GF-D8 (cell line): ENCODE measurements around the gene MAPKAP1.

Experiments used
- DNase-seq: peaks from one replicate; lab custom pipeline; 2025; lab: John Stamatoyannopoulos, UW

The MAPKAP1 gene

DNA sequence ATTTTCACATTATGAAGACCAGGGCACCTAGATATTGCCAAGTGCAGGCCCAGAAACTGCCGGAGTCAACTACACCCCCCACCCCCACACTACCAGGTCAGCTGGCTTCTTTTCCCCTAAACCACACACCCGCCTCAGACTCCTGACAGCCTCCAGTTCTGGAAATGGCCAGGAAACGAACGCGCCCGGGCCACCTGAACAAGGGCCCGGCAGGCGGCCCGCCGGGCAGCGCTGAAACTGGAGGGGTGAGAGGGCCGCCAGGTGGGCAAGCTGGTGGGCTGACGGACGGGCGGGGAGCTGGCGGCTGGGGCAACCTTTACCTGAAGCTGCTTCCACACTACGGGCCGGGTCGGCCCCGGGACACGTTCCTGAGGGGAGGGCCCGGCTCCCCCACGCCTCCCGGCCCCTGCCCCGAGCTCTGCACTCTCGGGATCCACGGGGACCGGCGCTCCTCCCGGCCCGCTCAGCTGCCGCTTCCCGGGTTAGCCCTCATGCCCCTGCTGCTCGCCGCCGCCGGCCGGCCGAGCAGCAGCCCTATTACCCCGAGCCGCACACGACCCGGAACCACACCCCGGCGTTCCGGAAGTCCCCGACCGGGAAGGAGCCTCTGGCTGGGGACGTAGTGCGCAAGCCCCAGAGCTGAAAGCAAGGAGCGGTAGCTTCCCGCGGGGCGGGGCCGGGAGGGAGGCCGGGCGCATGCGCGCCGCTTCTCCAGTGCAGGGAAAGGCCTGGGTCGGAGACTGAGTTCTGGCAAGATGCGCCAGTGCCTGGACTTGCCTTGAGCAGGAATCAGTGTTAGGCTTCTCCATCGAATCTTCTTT, at the start of gene MAPKAP1:
TSS of gene MAPKAP1 (minus strand) at position 558 of the 821 bp plus-strand sequence. CDS start 34,634 bp downstream, outside the sequence.
- DNase-seq: peak; percentile 83

DNA sequence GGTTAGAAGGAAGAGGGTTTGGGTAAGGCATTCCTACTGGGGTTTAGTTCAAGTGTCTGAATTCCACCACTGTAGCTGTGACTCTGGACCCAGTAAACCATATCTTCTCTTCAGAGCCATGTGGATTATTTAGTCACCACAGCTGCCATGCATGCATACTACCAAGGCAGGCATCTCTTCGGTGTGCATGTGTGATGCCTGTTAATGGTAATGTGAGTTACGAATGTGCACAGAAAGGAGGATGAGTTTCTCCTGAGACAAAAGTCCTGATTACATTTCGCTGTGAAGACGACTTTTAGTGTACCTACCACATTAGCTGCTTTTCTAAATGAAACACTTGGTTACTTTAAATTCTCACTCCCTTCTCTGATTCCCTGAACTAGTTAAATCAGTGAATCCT, 49.5 kb upstream of the MAPKAP1 start:
- DNase-seq: no peak

DNA sequence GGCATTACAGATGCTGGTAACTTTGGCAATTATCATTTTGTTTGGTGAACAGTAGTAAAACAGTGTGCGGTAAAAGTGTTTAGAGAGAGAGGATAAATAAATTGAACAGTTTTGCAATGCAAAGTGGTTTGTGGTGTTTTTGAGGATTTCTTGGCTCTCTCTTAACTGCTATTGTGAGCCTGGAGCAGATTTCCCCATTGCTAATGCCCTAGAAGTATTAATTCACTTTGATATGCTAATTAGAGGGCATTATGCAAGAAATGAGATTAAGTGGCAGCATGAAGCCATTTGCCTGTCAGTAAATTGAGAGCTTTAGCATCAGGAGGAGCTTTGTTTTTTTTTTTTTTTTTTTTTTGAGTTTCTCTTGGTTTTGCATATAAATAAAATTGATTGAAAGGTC, 48.3 kb upstream of the MAPKAP1 start:
- DNase-seq: no peak

DNA sequence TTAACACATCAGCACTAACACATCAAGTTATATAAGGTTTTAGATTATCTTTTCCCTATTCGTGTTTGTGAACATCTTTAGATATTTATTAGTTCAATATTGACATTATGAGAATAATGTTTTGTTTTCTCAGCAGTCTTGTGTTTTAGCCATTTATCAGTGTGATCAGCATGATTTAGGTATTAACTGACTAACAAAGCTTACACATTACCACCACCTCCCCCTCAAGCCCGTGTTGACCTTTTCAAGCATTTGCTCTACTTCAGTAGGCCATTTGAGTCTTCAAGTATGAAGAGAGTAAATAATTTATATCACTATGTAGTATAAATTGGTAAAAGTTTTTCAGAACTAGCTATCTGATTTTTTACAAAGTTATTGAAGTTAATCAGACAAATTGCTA, 47.1 kb upstream of the MAPKAP1 start:
- DNase-seq: no peak

DNA sequence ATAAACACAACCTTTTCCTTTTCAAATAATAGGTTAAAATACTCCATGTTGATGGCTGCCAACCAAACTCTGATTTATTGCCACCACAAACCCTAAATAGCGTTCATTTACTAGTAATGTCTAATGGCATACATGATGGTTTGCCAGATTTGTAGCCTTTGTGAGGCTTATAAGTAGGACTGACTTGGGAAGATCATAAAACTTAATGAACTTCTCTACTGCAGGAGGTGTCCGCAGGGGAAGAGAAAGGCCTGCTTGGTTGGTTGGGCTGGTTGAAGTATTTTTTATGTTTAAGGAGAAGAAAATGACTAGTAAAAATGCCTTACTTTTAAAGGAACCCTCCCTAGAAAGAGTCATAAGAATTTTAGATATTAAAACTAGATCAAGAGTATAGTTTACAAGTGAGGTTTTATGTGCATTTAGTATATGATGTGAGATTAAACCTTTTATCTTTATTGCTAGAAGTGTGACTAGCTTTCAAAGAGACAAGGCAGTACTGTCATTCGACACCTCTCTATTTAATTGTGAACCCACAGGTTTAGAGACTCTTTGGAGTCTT, 45.1 kb upstream of the MAPKAP1 start:
- no peak for DNase-seq

DNA sequence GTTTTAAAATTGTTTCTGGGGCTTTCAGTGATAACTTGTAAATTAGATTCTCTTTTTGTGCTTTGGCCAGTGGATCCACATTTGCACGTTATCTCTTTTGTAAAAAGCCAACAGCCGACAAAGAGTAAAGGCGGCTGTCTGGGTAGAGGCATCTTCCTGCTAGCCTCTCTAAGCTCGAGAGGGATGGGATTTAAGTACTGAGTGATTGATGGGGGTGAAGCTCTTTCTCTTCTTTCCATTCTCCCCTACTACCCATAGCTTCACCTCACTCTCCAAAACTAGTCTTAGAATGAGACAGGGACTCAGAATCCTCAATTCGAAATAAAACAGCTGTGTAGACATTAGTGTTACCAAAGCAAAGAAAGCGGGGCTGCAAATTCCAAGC, 43.6 kb upstream of the MAPKAP1 start:
- DNase-seq: no peak

DNA sequence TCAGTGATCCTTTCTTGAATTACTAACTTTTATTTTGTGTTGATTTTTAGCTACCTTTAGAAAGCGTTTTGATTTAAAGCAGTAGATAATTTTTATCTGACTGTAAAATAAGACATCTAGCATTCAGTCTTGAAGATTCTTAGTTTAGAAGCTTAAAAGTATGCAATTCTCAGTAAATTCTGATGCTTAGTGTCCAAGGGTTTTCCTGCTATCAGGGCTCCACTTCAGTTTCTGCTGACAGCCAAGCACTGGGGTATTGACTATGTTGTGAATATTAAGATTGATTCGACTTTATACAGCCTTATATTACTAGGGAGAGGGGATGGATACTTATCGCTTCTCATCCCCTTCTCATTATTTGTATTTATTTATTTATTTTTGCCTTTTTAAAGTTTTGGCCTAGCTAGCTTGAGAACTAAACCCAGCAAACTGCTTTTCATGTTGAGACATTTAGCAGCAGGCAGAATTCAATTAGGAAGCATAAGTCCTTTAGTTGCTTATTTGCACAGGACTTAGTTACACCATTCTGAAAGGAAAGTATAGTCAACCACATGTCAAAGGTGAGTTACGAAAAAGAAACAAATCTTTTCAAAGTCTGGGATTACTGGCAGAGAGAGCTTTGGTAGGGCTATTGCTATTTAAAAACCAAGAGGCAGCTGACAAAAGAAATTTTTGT, 43.1 kb upstream of the MAPKAP1 start:
- no peak for DNase-seq

DNA sequence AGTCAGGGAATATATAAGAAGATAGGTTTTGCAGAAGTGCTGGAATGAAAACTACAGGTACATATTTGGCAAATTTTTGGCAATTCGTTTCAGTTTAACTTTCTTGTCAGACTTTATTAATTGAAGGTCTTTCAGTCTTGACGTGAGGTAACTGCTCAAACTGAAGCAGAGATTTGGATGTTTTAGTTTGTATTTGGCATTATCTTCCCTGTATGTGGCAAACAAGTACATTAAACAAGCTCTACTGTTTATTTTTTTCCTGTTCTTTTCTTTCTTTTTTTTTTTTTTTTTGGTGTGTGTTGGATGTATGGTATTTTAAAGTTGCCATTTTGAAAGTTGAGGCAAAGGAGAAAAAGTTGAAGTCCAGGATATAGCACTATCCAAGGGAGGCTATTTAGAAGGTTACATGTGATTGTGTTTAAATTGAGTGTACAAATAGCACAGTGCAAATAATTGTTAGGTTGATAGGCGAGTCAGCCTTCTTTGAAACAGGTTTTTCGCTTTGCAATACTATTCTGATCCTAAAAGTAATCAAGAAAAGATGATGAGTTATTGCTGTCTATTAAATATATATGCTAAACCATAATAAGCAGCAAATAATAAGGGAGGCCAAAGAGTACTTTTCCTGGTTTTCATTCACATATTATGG, 42.4 kb upstream of the MAPKAP1 start:
- no peak for DNase-seq

DNA sequence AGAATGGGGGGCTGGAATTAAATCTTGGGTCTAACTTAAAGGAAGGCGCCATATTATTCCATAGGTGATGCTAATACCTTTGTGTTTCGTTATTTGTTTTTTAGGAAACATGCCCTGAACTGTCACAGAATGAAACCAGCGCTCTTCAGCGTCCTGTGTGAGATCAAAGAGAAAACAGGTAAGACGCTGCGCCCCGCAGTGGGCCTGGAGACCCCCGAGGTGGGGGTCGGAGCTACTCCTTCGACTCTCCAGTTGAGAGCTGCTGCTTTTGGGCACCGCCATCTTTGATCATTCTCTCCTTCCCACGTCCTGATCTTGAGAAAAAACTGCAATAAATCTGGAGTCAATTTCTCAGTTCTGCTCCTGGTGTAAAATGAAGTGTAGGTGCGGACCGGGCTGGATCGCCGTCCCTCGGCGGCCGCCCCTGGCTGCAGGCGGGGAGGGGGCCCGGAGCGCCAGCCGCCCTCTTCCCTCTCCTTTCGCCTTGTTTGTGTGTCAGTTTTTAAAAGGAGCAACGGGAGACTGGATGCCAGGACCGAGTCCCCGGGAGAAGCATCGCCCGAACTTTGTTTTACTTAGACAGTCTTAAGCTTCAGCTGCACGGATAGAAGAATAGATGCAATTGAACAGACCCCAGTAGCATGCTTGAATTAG, 41.6 kb upstream of the MAPKAP1 start:
- DNase-seq: no peak

DNA sequence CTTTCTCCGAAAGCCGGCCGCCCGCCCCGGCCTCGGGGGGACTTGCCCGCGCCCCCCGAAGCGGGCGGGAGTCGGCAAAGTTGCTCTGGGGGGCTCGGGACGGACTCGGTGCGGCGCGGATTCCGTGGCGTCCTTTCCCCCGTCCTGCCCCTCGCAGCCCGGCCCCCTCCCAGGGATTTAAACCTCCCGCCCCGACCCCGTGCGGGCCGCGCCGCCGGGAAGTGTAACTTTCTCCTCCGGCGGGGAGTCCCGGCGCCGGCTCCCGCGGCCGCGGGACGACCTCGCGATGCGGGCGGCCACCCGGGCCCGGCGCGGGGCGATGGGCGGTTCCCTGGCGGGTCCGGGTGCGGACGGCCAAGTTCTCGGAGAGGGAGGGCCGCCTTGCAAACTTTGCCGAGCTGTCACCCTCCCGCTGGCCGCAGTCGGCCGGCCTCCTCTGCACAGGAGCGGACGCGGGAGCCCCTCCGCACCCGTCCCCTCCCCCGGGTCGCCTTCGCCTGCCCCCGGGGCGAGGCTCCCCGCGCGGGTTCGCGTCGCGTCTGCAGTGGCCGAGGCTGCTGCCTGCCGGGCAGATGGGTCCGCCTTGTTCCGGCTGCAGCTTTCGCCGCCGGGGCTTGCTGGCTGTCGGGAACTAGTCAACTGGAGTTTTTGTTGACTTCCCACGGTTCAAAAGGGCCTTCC, 40.9 kb upstream of the MAPKAP1 start:
- no peak for DNase-seq

DNA sequence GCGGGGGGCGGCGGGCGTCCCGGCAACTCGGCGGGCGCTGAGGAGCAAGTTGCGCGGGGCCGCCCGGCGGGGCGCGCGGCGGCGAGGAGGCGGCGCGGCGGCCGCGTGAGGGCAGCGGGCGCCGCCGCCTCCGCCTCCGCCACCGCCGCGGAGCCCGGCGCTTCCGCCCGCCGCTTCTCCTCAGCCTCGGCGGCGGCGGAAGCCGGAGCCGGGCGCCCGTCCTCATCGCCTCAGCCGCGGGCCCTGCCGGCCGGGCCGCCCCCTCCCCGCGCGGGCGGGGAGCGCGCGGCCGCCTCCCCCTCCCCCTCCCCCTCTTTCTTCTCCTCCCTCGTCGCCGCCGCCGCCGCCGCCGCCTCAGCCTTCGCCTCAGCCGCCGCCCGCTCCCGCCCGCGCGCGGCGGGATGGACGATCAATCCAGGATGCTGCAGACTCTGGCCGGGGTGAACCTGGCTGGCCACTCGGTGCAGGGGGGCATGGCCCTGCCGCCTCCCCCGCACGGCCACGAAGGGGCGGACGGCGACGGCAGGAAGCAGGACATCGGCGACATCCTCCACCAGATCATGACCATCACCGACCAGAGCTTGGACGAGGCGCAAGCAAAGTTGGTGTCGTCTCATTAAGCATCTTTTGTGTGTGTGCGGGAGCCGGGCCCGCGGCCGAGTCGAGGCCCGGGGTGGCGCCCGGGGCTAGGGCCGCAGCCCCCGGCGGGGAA, 40.2 kb upstream of the MAPKAP1 start, which contains the start of gene PBX3:
TSS of gene PBX3 (plus strand) at position 321 of the 712 bp plus-strand sequence.
- no peak for DNase-seq

DNA sequence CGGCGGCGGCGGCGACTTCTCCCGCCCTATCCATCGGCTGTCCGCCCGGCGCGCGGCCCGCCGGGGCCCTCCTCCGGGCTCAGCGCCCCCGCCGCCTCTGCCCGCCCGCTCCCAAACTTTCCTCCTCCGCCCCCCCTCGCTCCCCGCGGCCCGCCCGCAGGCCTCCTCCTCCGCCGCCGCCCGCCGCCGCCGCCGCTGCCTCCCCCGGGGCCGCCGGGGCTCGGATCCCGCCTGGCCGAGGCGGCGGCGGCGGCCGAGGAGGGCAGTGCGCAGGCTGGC, 39.7 kb upstream of the MAPKAP1 start:
- no peak for DNase-seq

DNA sequence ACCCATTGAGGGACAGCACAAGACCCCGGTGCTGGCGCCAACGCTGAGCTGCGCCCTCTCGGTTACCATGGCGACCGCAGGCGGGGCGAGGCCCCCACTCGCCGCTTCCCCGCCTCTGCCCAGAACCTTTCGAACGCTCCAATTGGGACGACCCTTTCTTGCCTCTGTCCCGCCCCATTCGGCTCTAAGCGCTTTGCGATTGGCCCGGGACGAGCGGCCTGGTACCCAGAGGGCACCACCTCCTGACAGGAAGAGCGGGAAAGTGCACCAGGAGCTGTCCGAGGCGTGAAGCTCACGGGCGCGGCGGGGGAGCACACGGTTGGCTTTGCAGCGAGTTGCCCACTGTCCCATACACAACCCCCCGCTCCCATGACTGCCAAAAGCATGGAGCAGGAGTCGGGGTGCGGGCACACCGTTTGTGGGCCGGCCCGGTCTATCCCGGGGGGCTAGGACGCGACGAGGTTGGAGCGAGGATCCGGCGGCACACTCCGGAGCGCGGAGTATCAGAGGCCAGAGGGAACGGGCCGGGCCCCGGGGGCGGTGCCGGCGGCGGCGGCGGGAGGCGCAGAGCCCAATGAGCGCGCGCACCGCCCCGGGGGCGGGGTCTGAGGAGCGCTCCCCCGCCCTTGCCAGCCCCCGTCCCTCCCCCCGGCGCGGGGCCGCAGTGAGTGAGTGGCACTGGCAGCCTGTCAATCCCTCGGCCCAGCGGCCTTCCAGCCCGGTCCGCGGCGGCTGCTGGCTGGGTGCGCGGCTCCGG, 39.2 kb upstream of the MAPKAP1 start:
- DNase-seq: peak; percentile 95

DNA sequence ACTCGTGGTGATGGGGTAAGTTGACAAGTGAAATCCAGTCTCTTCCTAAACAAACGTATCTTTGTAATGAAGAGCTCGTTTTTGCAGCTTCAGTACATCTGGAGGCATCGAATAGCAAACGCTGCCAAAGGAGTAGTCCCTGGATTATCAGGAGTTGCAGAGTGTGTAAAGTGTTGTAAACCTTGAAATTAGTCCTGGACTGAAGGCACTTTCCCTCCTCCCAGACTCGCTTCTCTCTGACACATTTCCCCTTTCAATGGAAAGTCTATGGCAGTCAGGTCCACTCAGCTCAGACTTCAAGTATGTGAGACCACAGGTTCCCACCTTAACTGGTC, 38.6 kb upstream of the MAPKAP1 start:
- DNase-seq: no peak

DNA sequence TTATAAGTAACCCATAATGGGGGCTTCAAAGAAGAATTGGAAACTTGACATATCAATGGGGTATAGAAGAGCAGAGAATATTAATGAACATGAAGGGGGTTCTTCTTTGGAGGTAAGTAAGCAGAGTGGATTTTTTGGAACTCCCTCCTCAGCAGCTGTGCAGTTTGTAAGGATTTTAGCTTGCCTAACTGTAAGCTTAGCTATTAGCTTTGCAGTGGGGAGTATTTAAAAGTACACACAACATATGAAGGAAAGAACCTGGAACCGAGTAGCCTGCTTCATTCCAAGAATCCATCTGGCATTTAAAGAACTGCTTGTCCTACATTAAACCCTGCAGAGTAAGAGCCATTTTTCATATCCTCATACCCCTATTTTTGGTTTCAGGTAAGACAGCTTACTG, 38.0 kb upstream of the MAPKAP1 start:
- DNase-seq: no peak

DNA sequence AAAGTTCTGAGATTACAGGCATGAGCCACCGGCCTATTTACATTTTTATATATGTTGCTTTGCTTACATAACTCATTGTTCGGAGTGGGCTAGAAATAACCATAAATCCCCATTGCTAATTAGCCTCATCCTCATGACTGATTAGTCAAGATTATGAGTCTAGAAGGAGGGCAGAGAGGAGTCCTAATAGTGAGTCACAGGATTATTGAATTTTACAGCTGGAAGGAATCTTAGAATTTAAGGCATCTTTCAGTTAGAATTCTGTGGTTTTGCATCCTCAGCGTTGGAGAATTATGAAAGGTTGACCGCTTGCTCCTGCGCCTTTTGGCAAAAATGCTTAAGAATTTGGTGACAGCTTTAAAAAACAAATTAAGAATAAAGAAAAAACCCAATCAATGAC, 37.6 kb upstream of the MAPKAP1 start:
- no peak for DNase-seq

DNA sequence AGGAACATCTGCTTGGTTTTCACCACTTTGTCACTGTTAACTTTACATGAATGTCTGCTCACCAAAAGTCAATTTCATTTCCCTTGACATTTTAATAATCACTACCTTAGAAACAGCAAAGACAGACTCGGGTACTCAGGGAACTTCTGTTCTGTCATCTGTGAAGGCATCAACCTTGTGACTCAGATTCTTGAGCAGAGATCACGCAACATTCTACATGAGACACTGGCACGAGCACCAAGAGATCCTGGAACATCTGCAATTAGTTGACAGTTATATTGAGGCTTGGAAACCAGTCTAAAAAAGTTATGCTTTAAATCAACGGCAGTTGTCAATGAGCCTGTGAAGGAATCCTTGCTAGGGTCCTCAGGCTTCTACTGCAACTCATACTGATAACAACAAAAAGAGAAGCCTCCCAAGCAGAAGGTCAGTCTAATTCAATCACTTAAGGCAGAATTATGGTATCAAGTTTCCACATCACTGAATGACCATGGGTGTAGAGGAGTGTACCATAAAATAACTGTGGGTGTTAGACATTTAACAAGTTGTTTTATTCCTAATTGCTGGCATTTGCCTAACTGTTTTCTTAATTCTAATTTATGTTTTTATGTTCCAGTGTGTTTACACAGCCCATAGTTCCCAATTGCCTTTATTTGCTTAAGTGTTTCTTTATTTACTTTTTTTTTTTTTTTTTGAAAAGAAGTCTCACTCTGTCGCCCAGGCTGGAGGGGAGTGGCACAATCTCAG, 36.8 kb upstream of the MAPKAP1 start:
- no peak for DNase-seq

DNA sequence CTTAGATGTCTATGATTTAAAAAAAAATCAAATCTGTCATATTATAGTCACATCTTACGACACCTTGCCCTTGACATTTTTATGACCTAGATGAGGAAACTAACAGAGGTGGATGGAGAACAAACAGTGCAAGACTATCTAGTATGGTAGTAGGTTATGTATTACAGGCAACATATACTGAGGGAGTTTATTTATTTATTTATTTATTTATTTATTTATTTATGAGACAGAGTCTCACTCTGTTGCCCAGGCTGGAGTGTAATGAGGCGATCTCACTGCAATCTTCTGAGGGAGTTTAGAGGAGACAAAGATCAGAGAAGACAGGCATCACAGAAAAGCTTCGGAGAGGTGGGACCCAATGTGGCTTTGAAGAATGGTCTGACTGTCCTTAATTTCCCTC, 35.6 kb upstream of the MAPKAP1 start:
- DNase-seq: no peak

DNA sequence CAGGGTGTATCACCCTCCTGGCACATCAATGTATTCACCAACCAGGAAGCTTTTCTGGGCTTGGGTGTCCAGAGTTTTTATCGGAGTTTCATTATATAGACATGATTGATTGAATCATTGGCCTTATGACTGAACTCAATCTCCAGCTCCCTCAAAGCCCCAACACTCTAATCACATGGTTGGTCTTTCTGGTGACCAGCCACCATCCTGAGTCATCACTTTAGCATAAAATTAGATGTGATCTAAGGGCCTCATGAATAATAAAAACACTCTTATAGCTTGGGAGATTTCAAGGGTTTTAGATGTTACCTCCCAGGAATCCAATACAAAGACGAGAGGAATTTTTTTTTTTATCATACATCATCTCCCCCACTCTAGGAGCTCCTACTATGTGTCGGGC, 32.4 kb upstream of the MAPKAP1 start:
- no peak for DNase-seq

DNA sequence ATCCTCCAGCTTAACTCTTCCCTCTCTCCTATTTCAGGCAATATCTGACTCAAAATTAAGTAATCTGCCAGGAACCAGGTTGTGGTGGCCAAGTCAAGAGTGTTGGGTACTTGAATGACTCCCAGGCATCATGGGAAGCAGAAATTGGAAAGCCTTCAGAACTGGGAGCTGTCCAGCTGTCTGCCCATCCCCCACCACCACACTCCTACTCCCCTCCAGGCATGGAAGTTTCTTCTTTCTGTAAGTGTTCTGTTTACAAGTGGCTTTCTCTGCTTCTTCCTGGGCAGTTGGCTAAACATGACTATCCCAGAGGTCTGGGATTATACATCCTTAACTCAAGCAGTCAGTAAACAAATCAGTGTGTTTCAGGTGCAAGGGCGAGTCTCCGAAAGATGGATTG, 25.6 kb upstream of the MAPKAP1 start:
- DNase-seq: no peak
